ENCODE results near the gene HABP4. TPM values are rescaled to one million over a fixed set of nuclear protein-coding genes. Genes with fewer than 3 reads are reported as not detected.

HABP4 gene
- polyA plus RNA-seq, 4 donors: 8.3 to 22.9 (median 21.5) TPM

- DNase-seq (ENCODE audit: low read depth in 4 of 4, low spot score in 3 of 4): no peak
Measured at GRCh38 chr9:96514108-96514799, 64.3 kb downstream of the HABP4 start.

GRCh38 chr9:96514800-96515158 is 64.8 kb downstream of the HABP4 start:
- no peak for DNase-seq (ENCODE audit: low read depth in 4 of 4, low spot score in 3 of 4)

GRCh38 chr9:96515621-96516470 is 65.9 kb downstream of the HABP4 start:
- DNase-seq (ENCODE audit: low read depth in 4 of 4, low spot score in 3 of 4): no peak

- no peak for DNase-seq (ENCODE audit: low read depth in 4 of 4, low spot score in 3 of 4)
Measured at GRCh38 chr9:96519095-96519494, 69.1 kb downstream of the HABP4 start.

- DNase-seq (ENCODE audit: low read depth in 4 of 4, low spot score in 3 of 4): no peak
Measured at GRCh38 chr9:96519787-96520186, 69.8 kb downstream of the HABP4 start.

GRCh38 chr9:96522366-96522765 is 72.4 kb downstream of the HABP4 start:
- no peak for DNase-seq (ENCODE audit: low read depth in 4 of 4, low spot score in 3 of 4)

- DNase-seq (ENCODE audit: low read depth in 4 of 4, low spot score in 3 of 4): no peak
Measured at GRCh38 chr9:96523374-96523773, 73.4 kb downstream of the HABP4 start.

- no peak for DNase-seq (ENCODE audit: low read depth in 4 of 4, low spot score in 3 of 4)
Measured at GRCh38 chr9:96524045-96524444, 74.1 kb downstream of the HABP4 start.

- no peak for DNase-seq (ENCODE audit: low read depth in 4 of 4, low spot score in 3 of 4)
Measured at GRCh38 chr9:96524764-96525163, 74.8 kb downstream of the HABP4 start.

- no peak for DNase-seq (ENCODE audit: low read depth in 4 of 4, low spot score in 3 of 4)
Measured at GRCh38 chr9:96532173-96532572, 82.2 kb downstream of the HABP4 start.

GRCh38 chr9:96540106-96540505 is 90.1 kb downstream of the HABP4 start:
- DNase-seq (ENCODE audit: low read depth in 4 of 4, low spot score in 3 of 4): no peak

Other genes with a start within 250 kb of the HABP4 start
- 1 to 10 TPM in 1 of 4 donors, under 1 TPM in 3; 0.25 to 1.5 (median 0.80) TPM for gene HSD17B3, start 148.0 kb upstream of the HABP4 start, polyA plus RNA-seq (ENCODE audit: insufficient read length in 4 of 4)
- 10 to 100 TPM; 14.2 to 42.5 (median 35.8) TPM for gene SLC35D2, start 66.5 kb upstream of the HABP4 start, polyA plus RNA-seq (ENCODE audit: insufficient read length in 4 of 4)
- gene ZNF367, start 31.8 kb upstream of the HABP4 start, polyA plus RNA-seq (ENCODE audit: insufficient read length in 4 of 4): 10 to 100 TPM in 2 of 4 donors, 1 to 10 TPM in 2; 9.3 to 14.1 (median 11.8) TPM
- gene CDC14B, start 169.7 kb downstream of the HABP4 start, polyA plus RNA-seq (ENCODE audit: insufficient read length in 4 of 4): 10 to 100 TPM; 12.7 to 29.3 (median 27.4) TPM
- 1 to 10 TPM; 5.1 to 7.1 (median 5.8) TPM for gene PRXL2C, start 205.1 kb downstream of the HABP4 start, polyA plus RNA-seq (ENCODE audit: insufficient read length in 4 of 4)